GM18505 (cell line): ENCODE results near the gene PCNX3.
A peak's percentile ranks its signal among the peaks of the same experiment; 100 is the strongest.

Source experiments
- ATAC-seq: cut with Tn5 transposase; IDR thresholded peaks from one replicate; pipeline ENCODE4 v1.9.1; 2021; ENCODE audit not compliant: unreplicated experiment
- POLR2A ChIP-seq: IDR thresholded peaks from 4 replicates; pipeline ENCODE4 v1.6.1; 2011; ENCODE audit warnings: borderline replicate concordance; ENCODE audit not compliant: insufficient read depth, insufficient read length; ENCODE audit errors: extremely low read depth

The PCNX3 gene

DNA sequence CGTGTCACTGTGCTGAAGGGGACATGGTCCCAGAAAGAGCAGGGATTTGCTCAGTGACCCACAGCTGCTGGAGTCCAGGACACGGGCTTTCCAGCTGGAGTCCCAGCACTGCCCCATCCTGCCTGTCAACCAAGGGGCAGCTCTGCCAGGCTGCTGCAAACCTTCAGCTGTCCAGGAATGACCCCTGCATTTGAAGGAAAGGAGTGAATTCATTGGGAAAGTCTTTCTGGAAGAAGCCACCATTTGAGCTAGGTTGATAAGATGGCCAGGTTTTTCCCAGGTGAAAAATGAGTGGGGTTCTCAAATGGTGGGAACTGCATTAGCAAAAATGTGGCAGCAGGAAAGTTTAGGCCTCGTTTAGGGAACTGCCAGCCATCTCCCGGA is 29.3 kb upstream of the PCNX3 start:
- no peak for TF ChIP-seq POLR2A
- no peak for ATAC-seq

DNA sequence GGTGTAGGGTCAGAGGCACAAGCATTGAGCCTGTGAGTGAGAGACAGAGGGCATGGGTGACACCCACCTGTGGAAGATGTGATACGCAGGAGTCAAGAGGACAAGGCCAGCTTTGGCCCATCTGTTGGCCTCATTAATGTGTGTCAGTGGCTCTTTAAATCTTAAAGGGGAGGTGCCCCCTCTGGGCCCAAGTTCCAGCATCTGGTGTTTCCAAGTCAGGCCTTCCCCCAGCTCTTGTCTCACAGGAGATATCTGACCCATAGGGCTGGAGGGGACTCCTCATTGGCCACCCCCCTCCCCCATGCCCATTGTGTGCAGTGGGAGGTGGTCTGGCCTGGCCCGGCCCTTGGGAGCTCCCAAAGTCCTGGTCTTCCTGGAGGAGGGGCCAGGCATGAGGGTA is 28.9 kb upstream of the PCNX3 start:
- no peak for ATAC-seq
- TF ChIP-seq POLR2A = no peak

DNA sequence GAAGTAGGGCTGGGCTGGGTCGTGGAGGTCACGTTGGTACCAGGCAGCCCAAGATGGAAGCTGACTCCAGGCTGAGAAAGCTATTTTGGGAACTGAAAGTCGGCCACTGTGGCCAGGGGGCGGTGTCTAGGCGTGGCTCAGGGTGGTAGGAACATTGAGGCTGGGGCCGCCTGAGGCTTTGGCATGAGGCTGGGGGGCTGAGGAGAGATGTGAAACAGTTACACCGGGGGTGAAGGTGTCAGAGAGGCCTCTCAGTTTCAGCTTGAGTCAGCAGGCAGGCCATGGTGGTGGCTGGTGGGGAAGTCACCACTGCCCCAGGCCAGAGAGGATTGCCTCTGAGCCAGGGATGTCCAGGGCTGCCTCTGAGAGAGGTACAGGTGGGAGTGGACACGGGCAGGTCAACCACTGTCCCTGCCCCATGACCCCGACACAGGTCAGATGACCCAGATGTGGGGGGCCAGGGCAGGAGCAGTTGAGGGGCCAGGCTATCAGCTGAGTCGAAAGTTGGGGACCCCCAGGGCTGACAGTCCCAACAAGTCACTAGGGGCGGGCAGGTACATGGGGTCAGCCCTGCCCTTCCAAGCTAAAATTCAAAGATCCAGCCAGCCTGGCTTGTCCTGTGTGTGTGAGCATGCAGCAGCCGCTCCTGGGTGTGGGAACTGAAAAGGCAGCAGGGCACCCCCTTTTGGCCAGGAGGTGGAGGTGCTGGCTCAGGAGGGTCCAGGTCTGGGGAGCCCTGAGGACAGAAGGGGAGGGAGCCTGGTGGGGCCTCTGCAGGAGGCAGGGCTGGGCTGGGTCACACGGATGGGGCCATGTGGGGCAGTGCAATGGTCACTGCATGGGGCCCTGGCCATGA is 27.1 kb upstream of the PCNX3 start:
- peak; percentile 61 for ATAC-seq
- TF ChIP-seq POLR2A = peak; percentile 59

DNA sequence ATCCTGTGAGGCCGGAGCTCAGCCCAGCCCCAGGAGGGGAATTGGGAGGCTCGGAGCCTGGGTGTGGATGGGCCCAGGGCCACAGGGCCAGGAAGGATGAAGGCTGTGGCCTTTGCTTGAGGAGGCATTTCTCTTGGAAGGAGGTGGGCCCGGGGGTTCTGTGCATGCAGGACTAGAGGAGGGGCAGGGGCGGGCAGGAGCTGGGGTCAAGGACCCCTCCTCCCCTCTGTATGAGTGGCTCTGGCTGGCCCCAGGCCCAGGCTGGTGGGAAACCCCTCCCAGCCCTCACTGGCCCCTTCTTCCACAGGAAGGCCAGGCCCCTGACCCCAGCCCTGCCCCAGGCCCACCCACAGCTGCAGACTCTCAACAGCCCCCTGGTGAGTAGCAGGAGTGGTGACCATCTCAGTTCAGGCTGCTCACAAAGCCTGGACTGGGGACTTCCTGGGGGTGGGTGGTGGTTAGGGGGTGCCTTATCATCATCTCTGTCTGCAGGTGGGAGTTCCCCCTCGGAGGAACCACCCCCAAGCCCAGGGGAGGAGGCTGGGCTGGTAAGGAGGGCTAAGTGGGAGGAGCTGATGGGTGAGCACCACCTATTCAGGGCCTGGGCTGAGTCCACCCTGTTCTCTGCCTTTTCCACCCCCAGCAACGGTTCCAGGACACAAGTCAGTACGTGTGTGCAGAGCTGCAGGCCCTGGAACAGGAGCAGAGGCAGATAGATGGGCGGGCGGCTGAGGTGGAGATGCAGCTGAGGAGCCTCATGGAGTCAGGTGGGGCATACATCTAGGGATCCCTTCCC is 25.9 kb upstream of the PCNX3 start:
- TF ChIP-seq POLR2A = no peak
- ATAC-seq = no peak

DNA sequence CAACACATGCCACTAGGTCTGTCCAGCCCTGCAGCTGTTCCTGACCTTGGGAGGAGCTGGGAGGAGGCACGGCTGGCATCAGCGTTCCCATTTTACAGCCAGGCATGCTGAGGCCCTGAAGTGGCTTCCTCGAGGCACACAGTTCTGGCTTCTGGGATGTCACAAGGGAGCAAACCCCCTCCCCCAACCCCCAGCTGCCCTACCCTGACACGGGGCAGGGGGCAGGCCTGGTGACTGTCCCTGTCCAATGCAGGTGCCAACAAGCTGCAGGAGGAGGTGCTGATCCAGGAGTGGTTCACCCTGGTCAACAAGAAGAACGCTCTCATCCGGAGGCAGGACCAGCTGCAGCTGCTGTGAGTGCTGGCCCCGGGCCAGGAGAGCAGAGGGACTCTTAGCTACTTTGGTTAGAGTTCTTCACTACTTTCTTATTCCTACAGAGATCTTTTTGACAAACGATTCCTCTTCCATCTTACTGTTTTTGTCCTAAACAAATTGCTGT is 25.3 kb upstream of the PCNX3 start:
- ATAC-seq = no peak
- no peak for TF ChIP-seq POLR2A

DNA sequence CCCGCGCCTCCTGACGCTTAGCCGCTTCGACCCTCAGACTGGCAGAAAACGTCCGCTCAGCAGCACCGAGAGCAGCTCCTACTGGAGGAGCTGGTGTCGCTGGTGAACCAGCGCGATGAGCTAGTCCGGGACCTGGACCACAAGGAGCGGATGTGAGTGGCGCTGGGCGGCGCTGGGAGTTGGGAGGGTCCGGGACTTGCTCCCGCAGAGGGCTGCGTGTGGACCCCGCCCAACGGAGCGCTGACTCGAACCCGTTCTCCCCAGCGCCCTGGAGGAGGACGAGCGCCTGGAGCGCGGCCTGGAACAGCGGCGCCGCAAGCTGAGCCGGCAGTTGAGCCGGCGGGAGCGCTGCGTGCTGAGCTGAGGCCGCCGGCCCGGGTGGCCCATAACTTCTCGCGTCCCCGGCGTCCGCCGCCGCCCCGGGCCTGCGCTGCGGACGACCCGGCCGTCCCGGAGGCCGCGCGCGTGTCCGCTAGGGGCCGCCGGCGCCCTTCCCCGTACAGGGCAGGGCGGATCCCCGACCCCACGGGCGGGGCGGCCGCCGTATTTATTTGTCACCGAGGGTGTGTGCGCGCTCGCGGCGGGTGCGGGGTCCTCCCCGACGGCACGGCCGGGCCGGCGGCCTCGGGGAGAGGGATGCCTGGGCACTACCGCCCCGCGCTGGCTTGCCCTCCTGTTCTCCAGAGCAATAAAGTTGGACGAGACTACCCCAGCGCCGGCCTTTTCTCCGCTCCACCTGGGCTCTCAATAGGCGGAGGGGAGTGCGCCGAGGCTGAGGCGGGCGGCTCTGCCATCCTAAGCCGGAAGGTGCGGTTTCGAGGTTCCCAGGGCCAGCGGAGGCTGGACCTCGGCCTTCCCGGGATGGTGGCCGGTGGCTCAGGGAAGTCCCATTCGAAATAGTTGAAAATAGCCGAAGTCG is 23.4 kb upstream of the PCNX3 start:
- no peak for ATAC-seq
- TF ChIP-seq POLR2A = no peak

DNA sequence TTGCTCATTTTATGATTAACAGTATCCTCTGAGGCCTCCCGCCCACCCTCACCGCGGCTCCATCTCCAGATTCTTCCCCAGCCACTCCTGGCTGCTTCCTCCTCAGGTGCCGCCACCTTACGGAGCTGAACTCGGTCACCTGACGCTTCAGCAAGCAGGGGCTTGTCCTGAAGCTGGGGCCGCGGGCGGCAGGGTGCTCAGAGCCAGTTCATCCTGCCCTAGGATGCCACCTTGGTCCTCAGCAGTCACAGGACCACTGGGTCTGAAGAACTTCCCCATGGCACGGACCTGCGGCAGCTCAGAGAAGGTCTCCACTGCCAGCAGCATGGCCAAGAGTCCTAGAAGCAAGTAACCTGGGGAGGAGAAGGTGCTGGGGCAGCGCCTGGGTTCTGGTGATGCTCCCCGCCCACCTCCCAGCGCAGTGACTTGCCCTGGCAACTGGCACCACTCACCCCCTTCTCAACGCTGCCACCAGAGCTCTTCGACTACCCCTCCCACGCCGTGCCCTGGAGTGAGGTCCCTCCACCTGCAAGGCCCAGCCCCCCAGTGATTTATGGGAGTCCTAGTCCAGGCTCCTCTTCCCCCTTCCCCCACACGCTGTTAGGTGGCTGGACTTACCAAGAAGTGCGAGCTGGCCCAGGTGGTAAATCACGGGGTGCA is 22.6 kb upstream of the PCNX3 start:
- TF ChIP-seq POLR2A = no peak
- no peak for ATAC-seq

DNA sequence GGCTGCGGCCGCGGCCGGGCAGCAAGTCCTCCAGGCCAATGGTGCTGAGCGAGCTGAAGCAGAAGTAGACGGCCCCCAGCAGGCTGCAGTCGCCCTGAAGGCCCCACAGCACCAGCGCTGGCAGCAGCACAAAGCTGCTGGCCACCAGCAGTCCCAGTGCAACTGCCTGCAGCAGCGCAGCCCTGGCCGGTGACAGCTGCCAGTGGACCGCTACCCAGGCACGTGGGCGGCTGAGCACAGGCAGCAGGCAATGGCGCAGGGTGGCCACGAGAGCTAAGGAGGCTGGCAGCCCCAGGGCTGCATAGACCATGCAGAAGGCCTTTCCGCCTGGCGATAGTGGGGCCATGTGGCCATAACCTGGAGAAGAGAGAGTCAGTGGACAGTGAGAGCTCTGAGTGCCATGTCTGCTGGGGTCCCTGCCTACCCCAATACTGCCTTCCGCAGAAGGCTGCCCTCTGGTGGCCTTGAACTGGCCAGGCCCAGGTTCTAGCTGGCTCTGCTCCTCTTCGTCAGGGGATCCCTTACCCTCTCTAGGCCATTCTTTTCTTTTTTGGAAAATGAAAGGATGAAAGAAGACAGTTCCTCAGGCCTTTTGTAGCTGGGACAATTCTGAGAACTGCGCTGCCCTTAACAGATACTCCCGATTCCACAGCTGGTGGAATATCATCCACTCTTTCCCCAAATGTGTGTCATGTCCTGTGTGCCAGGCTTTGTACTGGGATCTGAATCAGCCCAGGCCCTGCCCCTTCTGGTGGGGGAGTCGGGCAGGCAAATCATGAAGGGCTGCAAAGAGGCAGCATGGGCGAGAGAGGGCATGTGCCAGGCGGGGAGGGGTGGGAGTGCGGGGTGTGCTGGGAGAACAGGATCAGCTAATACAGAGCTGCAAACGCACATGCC is 21.8 kb upstream of the PCNX3 start:
- peak; percentile 35 for TF ChIP-seq POLR2A
- ATAC-seq = no peak

DNA sequence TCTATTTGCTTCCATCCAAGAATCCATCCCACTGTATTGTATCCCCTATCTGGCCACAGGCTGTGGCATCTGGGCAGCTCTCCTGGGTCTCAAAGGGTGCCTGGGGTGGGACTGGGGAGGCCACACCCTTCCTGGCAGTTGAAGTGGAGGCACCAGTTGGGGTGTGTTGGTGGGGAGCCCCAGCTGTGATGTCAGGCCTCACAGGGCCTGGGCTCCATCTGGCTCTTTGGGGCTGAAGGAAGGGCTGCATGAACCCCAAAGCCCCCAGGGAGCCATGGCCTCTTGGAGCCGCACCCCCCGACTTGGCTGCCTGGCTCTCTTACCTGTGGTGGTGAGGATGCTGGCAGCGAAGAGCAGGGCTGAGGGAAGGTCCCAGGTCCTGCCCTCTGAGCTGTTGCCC is 20.4 kb upstream of the PCNX3 start:
- no peak for TF ChIP-seq POLR2A
- ATAC-seq = no peak

DNA sequence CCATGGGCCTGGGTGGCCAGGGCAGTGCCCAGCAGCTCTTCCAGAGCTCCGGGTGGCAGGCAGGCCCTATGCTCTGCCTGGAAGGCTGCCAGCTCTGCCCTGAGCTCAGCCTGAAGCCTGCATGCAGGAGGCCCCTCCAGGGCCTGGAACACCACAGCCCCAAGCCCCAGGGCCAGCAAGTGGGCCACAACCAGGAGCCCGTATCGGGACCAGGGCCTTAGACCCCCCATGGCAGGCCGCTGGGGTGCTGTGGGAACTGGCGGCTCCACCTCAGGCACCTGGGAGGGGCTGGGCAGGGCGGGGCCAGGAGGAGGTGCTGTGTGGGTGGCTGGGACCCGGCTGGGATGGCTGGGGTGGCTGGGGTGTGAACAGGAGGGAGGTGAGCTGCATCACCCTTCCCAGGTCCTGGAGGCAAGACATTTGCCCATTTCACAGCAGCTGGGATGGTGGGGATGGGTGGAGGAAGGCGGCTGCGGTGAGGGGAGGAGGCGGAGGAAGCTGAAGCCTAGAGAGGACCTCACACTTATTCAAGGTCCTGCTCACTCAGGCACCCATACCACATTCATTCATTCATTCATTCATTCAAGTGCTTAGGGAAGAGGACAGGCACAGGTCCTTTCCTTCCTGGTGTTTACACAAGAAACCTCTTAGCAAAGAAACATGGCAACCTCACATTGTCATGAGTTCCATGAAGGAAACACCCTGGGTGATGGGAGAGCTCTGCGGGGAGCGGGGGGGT is 19.9 kb upstream of the PCNX3 start, which contains the start of gene KCNK7:
Gene KCNK7, minus strand, starts transcription at position 258 of the 739 bp plus-strand sequence. Its CDS starts 28 bp downstream, at position 230.
- TF ChIP-seq POLR2A = no peak
- ATAC-seq = no peak

DNA sequence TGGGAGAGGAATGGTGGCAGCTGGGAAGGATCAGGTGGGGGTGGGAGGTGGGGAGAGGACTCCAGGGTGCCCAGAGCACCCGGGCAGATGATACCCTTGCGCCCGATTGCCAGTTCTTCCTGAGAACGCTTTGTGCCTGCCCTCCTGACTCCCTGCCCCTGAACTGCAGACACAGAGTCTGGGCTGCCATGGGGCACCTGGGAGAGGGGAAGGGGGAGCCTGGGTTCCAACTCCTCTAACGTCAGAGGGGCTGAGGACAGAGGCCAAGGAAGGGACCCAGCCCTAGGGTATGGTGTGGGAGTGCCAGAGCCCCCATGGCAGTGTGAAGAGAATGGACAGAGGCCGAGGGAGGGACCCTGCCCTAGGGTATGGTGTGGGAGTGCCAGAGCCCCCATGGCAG is 19.1 kb upstream of the PCNX3 start:
- no peak for ATAC-seq
- no peak for TF ChIP-seq POLR2A
